DOHH2 (cell line): ENCODE results near the gene DAP.
A peak's percentile ranks its signal among the peaks of the same experiment; 100 is the strongest.

ENCODE experiments used
- H3F3A ChIP-seq: fragments of 200-600 bp; sonication (generic), shearing (Covaris generic); 2 replicates; pipeline ENCODE4 v1.6.0; 2016; ENCODE audit warnings: antibody characterized with exemption, mild to moderate bottlenecking; ENCODE audit not compliant: control insufficient read depth, insufficient read depth
- H3K27ac ChIP-seq: fragments of 200-600 bp; sonication (generic); 2 replicates; pipeline ENCODE4 v1.5.1; 2014; ENCODE audit warnings: low read depth, mild to moderate bottlenecking, low read length, moderate library complexity
- H3K27me3 ChIP-seq: fragments of 200-600 bp; sonication (generic); 2 replicates; pipeline ENCODE4 v1.6.1; 2014; ENCODE audit warnings: mild to moderate bottlenecking, low read length, mixed read lengths; ENCODE audit not compliant: control insufficient read depth
- H3K36me3 ChIP-seq: fragments of 200-600 bp; sonication (generic); 2 replicates; pipeline ENCODE4 v1.6.1; 2014; ENCODE audit warnings: mild to moderate bottlenecking, low read length, moderate library complexity, mixed read lengths; ENCODE audit not compliant: control insufficient read depth
- H3K4me1 ChIP-seq: fragments of 200-600 bp; sonication (generic); 2 replicates; pipeline ENCODE4 v1.6.1; 2014; ENCODE audit warnings: mild to moderate bottlenecking, low read length, mixed read lengths; ENCODE audit not compliant: control insufficient read depth
- H3K4me2 ChIP-seq: fragments of 200-600 bp; sonication (generic); 2 replicates; pipeline ENCODE4 v1.6.0; 2014; ENCODE audit warnings: mild to moderate bottlenecking, low read length, moderate library complexity
- H3K4me3 ChIP-seq: fragments of 200-600 bp; sonication (generic); 2 replicates; pipeline ENCODE4 v1.5.1; 2014; ENCODE audit warnings: mild to moderate bottlenecking, low read length, mixed read lengths
- H3K79me2 ChIP-seq: fragments of 200-600 bp; sonication (generic); 2 replicates; pipeline ENCODE4 v1.6.1; 2014; ENCODE audit warnings: mild to moderate bottlenecking, low read length, mixed read lengths; ENCODE audit not compliant: control insufficient read depth
- H3K9me2 ChIP-seq: fragments of 200-600 bp; sonication (generic); replicated peaks from 2 replicates; pipeline ENCODE4 v1.6.1; 2014; ENCODE audit warnings: mild to moderate bottlenecking, low read length, mixed read lengths; ENCODE audit not compliant: control insufficient read depth
- H3K9me3 ChIP-seq: fragments of 200-600 bp; sonication (generic); 2 replicates; pipeline ENCODE4 v1.6.1; 2014; ENCODE audit warnings: antibody characterized with exemption, low read length, mixed read lengths; ENCODE audit not compliant: control insufficient read depth, insufficient read depth
- H4K20me1 ChIP-seq: fragments of 200-600 bp; sonication (generic); 2 replicates; pipeline ENCODE4 v1.6.0; 2014; ENCODE audit warnings: low read depth, mild to moderate bottlenecking, antibody characterized with exemption, low read length, moderate library complexity; ENCODE audit not compliant: control insufficient read depth, insufficient read depth
- EZH2phosphoT487 ChIP-seq: fragments of 200-600 bp; sonication (generic); IDR thresholded peaks from 2 replicates; pipeline ENCODE4 v1.6.1; 2017; ENCODE audit warnings: borderline replicate concordance, mild to moderate bottlenecking, antibody characterized with exemption, low read length, moderate library complexity, mixed read lengths
- TF ChIP-seq, protein P1 (sequence below): fragments of 200-600 bp; sonication (generic); IDR thresholded peaks from one replicate; pipeline ENCODE4 v1.5.1; 2014; ENCODE audit warnings: antibody characterized with exemption, mild to moderate bottlenecking, low read depth, low read length; ENCODE audit not compliant: poor library complexity, severe bottlenecking

The DAP gene

DNA sequence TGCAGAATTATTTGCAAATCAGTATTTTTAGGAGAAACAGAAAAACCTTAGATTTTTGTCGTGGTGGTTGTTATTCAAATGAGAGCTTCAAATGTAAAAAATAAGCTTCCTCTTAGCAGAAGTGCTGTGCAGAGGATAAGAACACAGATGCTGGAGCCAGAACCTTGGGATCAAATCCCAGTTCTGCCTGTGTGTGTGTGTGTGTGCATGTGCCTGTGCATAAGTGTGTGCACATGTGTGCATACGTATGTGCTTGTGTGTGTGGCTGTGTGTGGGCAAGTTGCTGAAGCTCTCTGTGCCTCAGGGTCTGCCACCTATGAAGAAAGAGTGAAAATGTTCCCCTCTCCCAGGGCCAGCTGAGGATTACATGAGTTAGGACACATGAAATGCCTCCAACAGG is 8.6 kb downstream of the DAP start:
- peak overlapping the region; percentile 19; the same call in 1 of the 2 replicates for H3K4me2 ChIP-seq
- H3K4me3 ChIP-seq, result no peak overlapping the region
- H4K20me1 ChIP-seq, result peaks cover 33% of the 10 kb centered on the region; the same call in 1 of the 2 replicates
- peaks cover 89% of the 10 kb centered on the region for H3K36me3 ChIP-seq
- TF ChIP-seq, protein P1, sequence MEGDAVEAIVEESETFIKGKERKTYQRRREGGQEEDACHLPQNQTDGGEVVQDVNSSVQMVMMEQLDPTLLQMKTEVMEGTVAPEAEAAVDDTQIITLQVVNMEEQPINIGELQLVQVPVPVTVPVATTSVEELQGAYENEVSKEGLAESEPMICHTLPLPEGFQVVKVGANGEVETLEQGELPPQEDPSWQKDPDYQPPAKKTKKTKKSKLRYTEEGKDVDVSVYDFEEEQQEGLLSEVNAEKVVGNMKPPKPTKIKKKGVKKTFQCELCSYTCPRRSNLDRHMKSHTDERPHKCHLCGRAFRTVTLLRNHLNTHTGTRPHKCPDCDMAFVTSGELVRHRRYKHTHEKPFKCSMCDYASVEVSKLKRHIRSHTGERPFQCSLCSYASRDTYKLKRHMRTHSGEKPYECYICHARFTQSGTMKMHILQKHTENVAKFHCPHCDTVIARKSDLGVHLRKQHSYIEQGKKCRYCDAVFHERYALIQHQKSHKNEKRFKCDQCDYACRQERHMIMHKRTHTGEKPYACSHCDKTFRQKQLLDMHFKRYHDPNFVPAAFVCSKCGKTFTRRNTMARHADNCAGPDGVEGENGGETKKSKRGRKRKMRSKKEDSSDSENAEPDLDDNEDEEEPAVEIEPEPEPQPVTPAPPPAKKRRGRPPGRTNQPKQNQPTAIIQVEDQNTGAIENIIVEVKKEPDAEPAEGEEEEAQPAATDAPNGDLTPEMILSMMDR, result no peak
- no peak for TF ChIP-seq EZH2phosphoT487
- no peaks in the 10 kb centered on the region for H3K9me2 ChIP-seq
- peaks cover 85% of the 10 kb centered on the region for H3K79me2 ChIP-seq
- no peak overlapping the region for H3K27ac ChIP-seq
- no peaks in the 10 kb centered on the region for H3K27me3 ChIP-seq
- H3F3A ChIP-seq, result 0 out of 2 replicates have a peak, but pooled peaks cover 7% of the 10 kb centered on the region
- no peaks in the 10 kb centered on the region for H3K9me3 ChIP-seq
- H3K4me1 ChIP-seq, result peaks cover 52% of the 10 kb centered on the region

- Histone ChIP-seq H3K27me3 (no peaks in the 10 kb centered on the region), H3K9me2 (no peaks in the 10 kb centered on the region), H3K4me3 (no peak overlapping the region), H3K9me3 (no peaks in the 10 kb centered on the region), H3K27ac (no peak overlapping the region), H3K36me3 (peaks cover 92% of the 10 kb centered on the region), H3K4me1 (peaks cover 37% of the 10 kb centered on the region), H3K79me2 (peaks cover 70% of the 10 kb centered on the region), H3F3A (0 out of 2 replicates have a peak, but pooled peaks cover 4% of the 10 kb centered on the region), H4K20me1 (peaks cover 25% of the 10 kb centered on the region; the same call in 1 of the 2 replicates), H3K4me2 (no peak overlapping the region)
- no peak for TF ChIP-seq EZH2phosphoT487
- TF ChIP-seq, protein P1, result no peak
Measured at GRCh38 chr5:10750909-10751308, 10.1 kb downstream of the DAP start.

DNA sequence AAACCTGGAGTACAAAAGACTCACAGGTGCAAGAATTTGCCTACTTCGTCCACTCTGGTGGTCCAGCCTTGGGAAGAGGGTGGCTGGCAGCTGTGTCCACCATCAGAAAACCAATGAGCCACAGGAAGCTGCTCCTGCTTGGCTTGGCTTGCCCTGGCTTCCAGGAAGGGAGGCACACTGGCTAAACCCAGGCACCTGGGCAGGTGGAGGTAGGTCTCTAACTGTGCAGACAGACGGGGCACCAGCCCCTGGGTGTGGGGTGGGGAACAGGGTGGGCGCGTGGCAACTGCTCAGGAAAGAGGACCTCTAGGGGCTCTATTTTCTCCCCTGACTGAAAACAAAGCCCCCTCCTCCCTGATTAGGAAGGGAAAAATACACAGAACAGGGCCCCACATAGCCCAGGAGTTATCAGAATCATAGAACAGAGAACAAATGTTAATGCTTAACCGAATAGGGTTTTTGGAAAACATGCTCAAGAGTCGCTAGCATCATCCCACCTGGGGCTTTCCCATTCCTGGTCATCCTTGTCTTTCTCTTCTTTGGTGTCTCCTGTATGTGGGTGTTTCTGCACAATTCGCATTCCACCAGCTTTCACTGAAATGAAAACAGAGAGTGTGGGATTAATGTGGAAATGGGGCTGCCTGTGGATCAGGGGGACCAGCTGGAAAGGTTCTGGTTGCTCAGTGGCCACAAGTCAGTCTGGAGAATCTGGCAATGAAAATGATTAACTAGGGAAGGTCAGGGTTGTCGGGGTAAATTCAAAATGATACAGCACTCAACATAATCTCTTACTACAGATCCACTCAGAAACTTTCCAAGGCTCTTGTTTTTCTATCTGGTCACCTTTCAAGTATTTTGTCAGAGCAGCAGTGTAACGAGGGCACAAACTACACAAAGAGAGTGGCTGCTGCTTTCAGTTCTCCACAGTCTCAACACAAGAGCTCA is 13.1 kb downstream of the DAP start:
- H3K4me2 ChIP-seq, result no peak overlapping the region
- H3K4me3 ChIP-seq, result no peak overlapping the region
- H3K27me3 ChIP-seq, result no peaks in the 10 kb centered on the region
- 0 out of 2 replicates have a peak, but pooled peaks cover 14% of the 10 kb centered on the region for H4K20me1 ChIP-seq
- H3K9me3 ChIP-seq, result no peaks in the 10 kb centered on the region
- H3K27ac ChIP-seq, result no peak overlapping the region
- H3K36me3 ChIP-seq, result peaks cover 90% of the 10 kb centered on the region
- 0 out of 2 replicates have a peak, but pooled peaks cover 6% of the 10 kb centered on the region for H3F3A ChIP-seq
- peaks cover 40% of the 10 kb centered on the region for H3K79me2 ChIP-seq
- no peak for TF ChIP-seq EZH2phosphoT487
- TF ChIP-seq, protein P1, result no peak
- peaks cover 20% of the 10 kb centered on the region for H3K4me1 ChIP-seq
- no peaks in the 10 kb centered on the region for H3K9me2 ChIP-seq
